Measurements from ENCODE around the gene DYRK3. TPM values are rescaled to one million over a fixed set of nuclear protein-coding genes. Genes with fewer than 3 reads are reported as not detected.
A peak's percentile ranks its signal among the peaks of the same experiment; 100 is the strongest.

DYRK3 gene
- total and polyA plus RNA-seq, 10 donors = 0.65 to 6.6 (median 2.8) TPM

DNA sequence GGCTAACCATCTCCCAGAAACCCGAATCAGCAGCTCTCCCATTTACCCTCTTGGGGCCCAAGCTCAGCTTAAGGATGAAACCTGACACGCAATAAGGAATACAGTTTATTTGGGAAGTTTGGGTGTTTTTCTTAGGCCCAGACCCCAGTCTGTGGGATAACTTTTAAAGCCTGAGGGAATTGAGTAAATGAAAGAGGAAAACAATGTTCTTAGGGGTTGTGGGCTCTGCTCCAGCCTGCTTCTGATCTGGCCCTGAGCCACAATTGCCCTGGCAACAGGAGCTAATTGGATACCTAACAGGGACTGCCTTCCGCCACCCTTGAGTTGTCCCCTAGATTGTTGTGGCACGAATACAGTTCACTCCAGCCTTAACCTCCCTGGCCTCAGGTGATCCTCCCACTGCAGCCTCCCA, 20.1 kb downstream of the DYRK3 start:
- no peak overlapping the region for H3K4me3 ChIP-seq
- intact Hi-C loops (cut with DNase I; ENCODE audit: low total_unique reads) = no loop called here
- H3K27me3 ChIP-seq (replicated peaks in 1 of 7) = peaks cover 0 to 27% (median 0%) of the 10 kb centered on the region in 7 donors
- H3K4me1 ChIP-seq = peaks cover 0 to 27% (median 12%) of the 10 kb centered on the region in 6 donors
- 77 to 86% (median 80%) methylated on average over 4 of the region's 4 CpGs for WGBS, 5 donors
- no peak overlapping the region for H3K27ac ChIP-seq
- TF ChIP-seq POLR2AphosphoS5 (IDR thresholded peaks at IDR 0.05) (no peak), POLR2A (IDR thresholded peaks at IDR 0.05) (no peak)
- TF ChIP-seq, protein P1, sequence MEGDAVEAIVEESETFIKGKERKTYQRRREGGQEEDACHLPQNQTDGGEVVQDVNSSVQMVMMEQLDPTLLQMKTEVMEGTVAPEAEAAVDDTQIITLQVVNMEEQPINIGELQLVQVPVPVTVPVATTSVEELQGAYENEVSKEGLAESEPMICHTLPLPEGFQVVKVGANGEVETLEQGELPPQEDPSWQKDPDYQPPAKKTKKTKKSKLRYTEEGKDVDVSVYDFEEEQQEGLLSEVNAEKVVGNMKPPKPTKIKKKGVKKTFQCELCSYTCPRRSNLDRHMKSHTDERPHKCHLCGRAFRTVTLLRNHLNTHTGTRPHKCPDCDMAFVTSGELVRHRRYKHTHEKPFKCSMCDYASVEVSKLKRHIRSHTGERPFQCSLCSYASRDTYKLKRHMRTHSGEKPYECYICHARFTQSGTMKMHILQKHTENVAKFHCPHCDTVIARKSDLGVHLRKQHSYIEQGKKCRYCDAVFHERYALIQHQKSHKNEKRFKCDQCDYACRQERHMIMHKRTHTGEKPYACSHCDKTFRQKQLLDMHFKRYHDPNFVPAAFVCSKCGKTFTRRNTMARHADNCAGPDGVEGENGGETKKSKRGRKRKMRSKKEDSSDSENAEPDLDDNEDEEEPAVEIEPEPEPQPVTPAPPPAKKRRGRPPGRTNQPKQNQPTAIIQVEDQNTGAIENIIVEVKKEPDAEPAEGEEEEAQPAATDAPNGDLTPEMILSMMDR (IDR thresholded peaks at IDR 0.05 in 8 of 11, conservative IDR thresholded peaks at IDR 0.05 in 3 of 11) = no peak
- no peaks in the 10 kb centered on the region for H3K9me3 ChIP-seq
- no peak for DNase-seq
- H3K36me3 ChIP-seq = no peaks in the 10 kb centered on the region

DNA sequence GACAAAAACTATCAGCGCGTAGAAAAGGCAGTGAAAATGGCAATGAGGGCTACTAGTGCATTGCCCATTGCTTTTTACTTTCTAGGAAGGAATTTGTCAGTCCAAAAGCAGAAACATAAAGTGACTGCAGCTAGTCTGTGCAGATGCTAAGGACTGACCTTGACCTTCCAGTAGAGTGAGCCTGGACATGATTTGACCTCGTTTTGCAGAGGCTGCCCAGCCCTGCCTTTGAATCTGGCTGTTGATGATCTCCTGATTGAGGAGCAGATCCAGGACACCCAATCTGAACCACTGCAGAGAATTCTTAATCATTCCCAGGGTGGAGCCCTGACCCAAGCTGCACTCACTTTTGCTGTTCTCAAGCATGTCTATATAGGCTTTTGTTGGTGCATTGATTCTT, 21.6 kb downstream of the DYRK3 start:
- H3K9me3 ChIP-seq = no peaks in the 10 kb centered on the region
- 80 to 91% (median 85%) methylated on average over 3 of the region's 3 CpGs for WGBS, 5 donors
- no peaks in the 10 kb centered on the region for H3K36me3 ChIP-seq
- intact Hi-C loops (cut with DNase I; ENCODE audit: low total_unique reads) = no loop called here
- DNase-seq = no peak
- H3K4me1 ChIP-seq = peaks cover 0 to 27% (median 12%) of the 10 kb centered on the region in 6 donors
- H3K27ac ChIP-seq = no peak overlapping the region
- peaks cover 0 to 27% (median 0%) of the 10 kb centered on the region in 7 donors for H3K27me3 ChIP-seq (replicated peaks in 1 of 7)
- no peak overlapping the region for H3K4me3 ChIP-seq
- no peak for TF ChIP-seq POLR2A (IDR thresholded peaks at IDR 0.05)

- peak overlapping the region in 1 of 8 donors; percentile 21 for H3K4me3 ChIP-seq
- no peaks in the 10 kb centered on the region for H3K36me3 ChIP-seq
- WGBS, 5 donors = 38 to 53% (median 40%) methylated on average over 5 to 6 of the region's 6 CpGs
- H3K4me1 ChIP-seq = peaks cover 0 to 27% (median 12%) of the 10 kb centered on the region in 6 donors
- peaks cover 0 to 27% (median 0%) of the 10 kb centered on the region in 7 donors for H3K27me3 ChIP-seq (replicated peaks in 1 of 7)
- no peak for DNase-seq
- no peaks in the 10 kb centered on the region for H3K9me3 ChIP-seq
- H3K27ac ChIP-seq = no peak overlapping the region
- TF ChIP-seq, protein P1 (IDR thresholded peaks at IDR 0.05 in 8 of 11, conservative IDR thresholded peaks at IDR 0.05 in 3 of 11) = no peak
- TF ChIP-seq POLR2A (IDR thresholded peaks at IDR 0.05) (no peak), POLR2AphosphoS5 (IDR thresholded peaks at IDR 0.05) (no peak)
- intact Hi-C loops (cut with DNase I; ENCODE audit: low total_unique reads) = no loop called here
Observed at GRCh38 chr1:206657751-206658150, 22.4 kb downstream of the DYRK3 start.

GRCh38 chr1:206658264-206658980, 23.1 kb downstream of the DYRK3 start:
- Histone ChIP-seq H3K27ac (no peak overlapping the region), H3K9me3 (no peaks in the 10 kb centered on the region), H3K4me3 (peak overlapping the region in 1 of 8 donors; percentile 21), H3K4me1 (peaks cover 0 to 31% (median 14%) of the 10 kb centered on the region in 6 donors), H3K36me3 (no peaks in the 10 kb centered on the region), H3K27me3 (replicated peaks in 1 of 7) (peaks cover 0 to 34% (median 0%) of the 10 kb centered on the region in 7 donors)
- TF ChIP-seq, protein P1 (IDR thresholded peaks at IDR 0.05 in 8 of 11, conservative IDR thresholded peaks at IDR 0.05 in 3 of 11) = peak in 10 of 11 experiments; percentile 53 to 89 (median 76)
- TF ChIP-seq POLR2AphosphoS5 (IDR thresholded peaks at IDR 0.05) (no peak), POLR2A (IDR thresholded peaks at IDR 0.05) (no peak)
- peak; percentile 85 for DNase-seq
- intact Hi-C loops (cut with DNase I; ENCODE audit: low total_unique reads) = no loop called here
- WGBS, 5 donors = 17 to 24% (median 20%) methylated on average over 21 to 22 of the region's 22 CpGs
